ENCODE data around the gene TRIM65.

DNA sequence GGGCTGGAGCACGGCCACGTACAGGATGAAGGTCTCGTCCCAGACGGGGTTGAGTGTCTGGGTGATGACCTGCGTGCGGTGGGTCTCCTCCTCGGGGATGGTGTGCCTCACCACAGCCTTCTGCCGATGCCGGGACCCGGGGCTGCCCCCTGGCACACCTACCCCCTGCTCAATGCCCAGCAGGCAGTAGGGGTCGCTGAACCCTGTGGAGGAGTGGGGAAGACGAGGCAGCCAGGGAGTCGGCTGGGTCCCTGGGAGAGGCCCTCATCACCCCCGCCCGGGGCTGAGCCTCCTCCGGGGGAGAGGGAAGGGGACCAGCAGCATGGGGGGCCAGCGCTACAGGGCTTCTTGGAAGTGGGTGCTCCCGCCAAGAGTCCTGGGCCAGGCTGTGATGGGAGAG is 54.3 kb downstream of the TRIM65 start:
- TF ChIP-seq NANOG (IDR thresholded peaks at IDR 0.05; ENCODE audit: borderline replicate concordance) (no peak), REST (IDR thresholded peaks at IDR 0.05; ENCODE audit: unreplicated experiment) (no peak), STAT1 (IDR thresholded peaks at IDR 0.05; ENCODE audit: unreplicated experiment) (no peak), EZH2phosphoT487 (IDR thresholded peaks at IDR 0.05; ENCODE audit: unreplicated experiment) (no peak), EZH2 (IDR thresholded peaks at IDR 0.05; ENCODE audit: low read depth, unreplicated experiment) (no peak), POLR2AphosphoS5 (IDR thresholded peaks at IDR 0.05; ENCODE audit: low read depth) (no peak), JUNB (IDR thresholded peaks at IDR 0.05; ENCODE audit: unreplicated experiment) (no peak)
- TF ChIP-seq, protein P1, sequence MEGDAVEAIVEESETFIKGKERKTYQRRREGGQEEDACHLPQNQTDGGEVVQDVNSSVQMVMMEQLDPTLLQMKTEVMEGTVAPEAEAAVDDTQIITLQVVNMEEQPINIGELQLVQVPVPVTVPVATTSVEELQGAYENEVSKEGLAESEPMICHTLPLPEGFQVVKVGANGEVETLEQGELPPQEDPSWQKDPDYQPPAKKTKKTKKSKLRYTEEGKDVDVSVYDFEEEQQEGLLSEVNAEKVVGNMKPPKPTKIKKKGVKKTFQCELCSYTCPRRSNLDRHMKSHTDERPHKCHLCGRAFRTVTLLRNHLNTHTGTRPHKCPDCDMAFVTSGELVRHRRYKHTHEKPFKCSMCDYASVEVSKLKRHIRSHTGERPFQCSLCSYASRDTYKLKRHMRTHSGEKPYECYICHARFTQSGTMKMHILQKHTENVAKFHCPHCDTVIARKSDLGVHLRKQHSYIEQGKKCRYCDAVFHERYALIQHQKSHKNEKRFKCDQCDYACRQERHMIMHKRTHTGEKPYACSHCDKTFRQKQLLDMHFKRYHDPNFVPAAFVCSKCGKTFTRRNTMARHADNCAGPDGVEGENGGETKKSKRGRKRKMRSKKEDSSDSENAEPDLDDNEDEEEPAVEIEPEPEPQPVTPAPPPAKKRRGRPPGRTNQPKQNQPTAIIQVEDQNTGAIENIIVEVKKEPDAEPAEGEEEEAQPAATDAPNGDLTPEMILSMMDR (conservative IDR thresholded peaks at IDR 0.05; ENCODE audit: low read depth in 2 of 2) = peak in 1 of 2 experiments; percentile 14; a peak in 1 of 4 replicates
- TF ChIP-seq, protein P2, sequence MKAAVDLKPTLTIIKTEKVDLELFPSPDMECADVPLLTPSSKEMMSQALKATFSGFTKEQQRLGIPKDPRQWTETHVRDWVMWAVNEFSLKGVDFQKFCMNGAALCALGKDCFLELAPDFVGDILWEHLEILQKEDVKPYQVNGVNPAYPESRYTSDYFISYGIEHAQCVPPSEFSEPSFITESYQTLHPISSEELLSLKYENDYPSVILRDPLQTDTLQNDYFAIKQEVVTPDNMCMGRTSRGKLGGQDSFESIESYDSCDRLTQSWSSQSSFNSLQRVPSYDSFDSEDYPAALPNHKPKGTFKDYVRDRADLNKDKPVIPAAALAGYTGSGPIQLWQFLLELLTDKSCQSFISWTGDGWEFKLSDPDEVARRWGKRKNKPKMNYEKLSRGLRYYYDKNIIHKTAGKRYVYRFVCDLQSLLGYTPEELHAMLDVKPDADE (IDR thresholded peaks at IDR 0.05) = no peak
